Body of pancreas (tissue), 4 donors: Measurements from ENCODE around the gene ROPN1B. TPM values are rescaled to one million over a fixed set of nuclear protein-coding genes. Genes with fewer than 3 reads are reported as not detected.
"Not testable (repeated sequence)": the region's sequence is repeated elsewhere in the genome, so short reads cannot be mapped to it uniquely, and the experiment has no call there.

Experiments used
- ATAC-seq: fragments of 150-250 bp; one replicate; pipeline ENCODE4 v1.9.1; 2016
- DNase-seq, 4 donors: peaks; one replicate each; pipeline ENCODE4 v3.0.0-alpha.2; 2019
- H3K27ac ChIP-seq, 4 donors: fragments of 200-600 bp; sonication (generic); 1 replicate in 3 of 4; 2 replicates in 1 of 4; pipeline versions ENCODE4 v1.5.1 to v1.6.1; 2016 to 2019; ENCODE audit warnings: mild to moderate bottlenecking in 1 of 4, mixed read lengths in 1 of 4, moderate library complexity in 1 of 4
- H3K27me3 ChIP-seq, 2 donors: fragments of 200-600 bp; sonication (generic); one replicate each; pipeline ENCODE4 v1.6.0; 2016; ENCODE audit warnings: mild to moderate bottlenecking in 1 of 2
- H3K36me3 ChIP-seq, 2 donors: fragments of 200-600 bp; sonication (generic); replicated peaks in 1 of 2; 2 replicates each; pipeline ENCODE4 v1.5.1; 2016; ENCODE audit warnings: low read depth in 2 of 2; ENCODE audit not compliant: insufficient read depth in 1 of 2
- H3K4me1 ChIP-seq: fragments of 200-600 bp; sonication (generic); one replicate; pipeline ENCODE4 v1.6.0; 2016
- H3K4me3 ChIP-seq, 2 donors: fragments of 200-600 bp; sonication (generic); 1 replicate in 1 of 2; 2 replicates in 1 of 2; pipeline ENCODE4 v1.5.1; 2016 to 2019
- H3K9me3 ChIP-seq, 3 donors: fragments of 200-600 bp; sonication (generic); 1 replicate in 2 of 3; 2 replicates in 1 of 3; pipeline ENCODE4 v1.5.1; 2016
- CTCF ChIP-seq, 7 experiments: fragments of 450-650 bp in 4 of 7; fragments of 200-600 bp in 3 of 7; sonication (generic) in 3 of 7; IDR thresholded peaks; one replicate each; pipeline ENCODE4 v1.5.1; 2016 to 2019; ENCODE audit warnings: antibody characterized with exemption in 7 of 7
- POLR2A ChIP-seq, 3 donors: fragments of 450-650 bp; IDR thresholded peaks; one replicate each; pipeline ENCODE4 v1.6.1; 2016; ENCODE audit warnings: antibody characterized with exemption in 3 of 3, mild to moderate bottlenecking in 2 of 3
- WGBS, 2 donors: methylation state at CpG; one replicate each; pipeline ENCODE4 v1.1.5; 2017; 5-methylcytosine and 5-hydroxymethylcytosine counted together
- intact Hi-C: fragments of 100-400 bp; cut with DNase I; formaldehyde crosslinking; loops from one replicate; pipeline ENCODE4 v1.15.1; 2023
- total RNA-seq, 2 donors: library from RNA; depleted of rRNA; stranded (reverse); fragments of >200 nt; gene quantifications; one replicate each; pipeline ENCODE4 v1.1.0, GENCODE V29; 2016

ROPN1B gene
- total RNA-seq, 2 donors from 2014 or later: 0.52 TPM; not detected in 1

GRCh38 chr3:125951176-125951575 is 17.8 kb upstream of the ROPN1B start:
- intact Hi-C loops, DNase-seq, H3K4me1 ChIP-seq, H3K27me3 ChIP-seq, ATAC-seq, H3K4me3 ChIP-seq, H3K36me3 ChIP-seq, H3K27ac ChIP-seq, H3K9me3 ChIP-seq: not testable (repeated sequence)
- WGBS, 2 donors: 83 to 86% methylated on average over 3 of the region's 3 CpGs

- H3K4me1 ChIP-seq, ATAC-seq, H3K27ac ChIP-seq, DNase-seq, H3K4me3 ChIP-seq, intact Hi-C loops, H3K9me3 ChIP-seq, H3K36me3 ChIP-seq, H3K27me3 ChIP-seq: not testable (repeated sequence)
- 70 to 82% methylated on average over 4 of the region's 4 CpGs for WGBS, 2 donors
These were observed 12.0 kb upstream of the ROPN1B start for GRCh38 chr3:125957020-125957419.

- ATAC-seq: no peak
- Histone ChIP-seq H3K4me1 (no peaks in the 10 kb centered on the region), H3K36me3 (no peaks in the 10 kb centered on the region), H3K27ac (no peak overlapping the region), H3K27me3 (no peaks in the 10 kb centered on the region), H3K4me3 (no peak overlapping the region), H3K9me3 (no peaks in the 10 kb centered on the region)
- WGBS, 2 donors: 5 to 25% methylated on average over 5 to 54 of the region's 75 CpGs
- intact Hi-C loops: no loop called here
- TF ChIP-seq CTCF (IDR thresholded peaks at IDR 0.05) (no peak), POLR2A (IDR thresholded peaks at IDR 0.05) (no peak)
- no peak for DNase-seq
These were observed 11.1 kb upstream of the ROPN1B start for GRCh38 chr3:125957674-125958510.

GRCh38 chr3:125958511-125959316 is 10.3 kb upstream of the ROPN1B start:
- TF ChIP-seq CTCF (IDR thresholded peaks at IDR 0.05) (no peak), POLR2A (IDR thresholded peaks at IDR 0.05) (no peak)
- H3K4me3 ChIP-seq: no peak overlapping the region
- H3K9me3 ChIP-seq: no peaks in the 10 kb centered on the region
- ATAC-seq (no peak), DNase-seq (no peak)
- no peaks in the 10 kb centered on the region for H3K4me1 ChIP-seq
- 81 to 82% methylated on average over 6 to 35 of the region's 46 CpGs for WGBS, 2 donors
- no peaks in the 10 kb centered on the region for H3K27me3 ChIP-seq
- no peaks in the 10 kb centered on the region for H3K36me3 ChIP-seq
- no peak overlapping the region for H3K27ac ChIP-seq
- intact Hi-C loops: no loop called here

GRCh38 chr3:125959317-125960065 is 9.5 kb upstream of the ROPN1B start:
- WGBS, 2 donors: 91% methylated on average over 19 to 37 of the region's 39 CpGs
- Histone ChIP-seq H3K4me3 (no peak overlapping the region), H3K4me1 (no peaks in the 10 kb centered on the region), H3K36me3 (no peaks in the 10 kb centered on the region), H3K27ac (no peak overlapping the region), H3K27me3 (no peaks in the 10 kb centered on the region), H3K9me3 (no peaks in the 10 kb centered on the region)
- TF ChIP-seq POLR2A (IDR thresholded peaks at IDR 0.05) (no peak), CTCF (IDR thresholded peaks at IDR 0.05) (no peak)
- DNase-seq (no peak), ATAC-seq (no peak)
- intact Hi-C loops: no loop called here
